DMS 273 (cell line): ENCODE results near the gene AHI1.

Source experiments
- DNase-seq: peaks from one replicate; lab custom pipeline; 2025; ENCODE audit not compliant: unreplicated experiment; lab: John Stamatoyannopoulos, UW

Gene AHI1

GRCh38 chr6:135497412-135498184 is at the start of gene AHI1:
Gene AHI1 (minus strand): TSS chr6:135497740. CDS start chr6:135492237, 5,503 bp downstream.
- DNase-seq: peak; percentile 97

GRCh38 chr6:135546680-135547418 is 49.3 kb upstream of the AHI1 start:
- DNase-seq: no peak

- no peak for DNase-seq
Observed at GRCh38 chr6:135546206-135546605, 48.7 kb upstream of the AHI1 start.

DNA sequence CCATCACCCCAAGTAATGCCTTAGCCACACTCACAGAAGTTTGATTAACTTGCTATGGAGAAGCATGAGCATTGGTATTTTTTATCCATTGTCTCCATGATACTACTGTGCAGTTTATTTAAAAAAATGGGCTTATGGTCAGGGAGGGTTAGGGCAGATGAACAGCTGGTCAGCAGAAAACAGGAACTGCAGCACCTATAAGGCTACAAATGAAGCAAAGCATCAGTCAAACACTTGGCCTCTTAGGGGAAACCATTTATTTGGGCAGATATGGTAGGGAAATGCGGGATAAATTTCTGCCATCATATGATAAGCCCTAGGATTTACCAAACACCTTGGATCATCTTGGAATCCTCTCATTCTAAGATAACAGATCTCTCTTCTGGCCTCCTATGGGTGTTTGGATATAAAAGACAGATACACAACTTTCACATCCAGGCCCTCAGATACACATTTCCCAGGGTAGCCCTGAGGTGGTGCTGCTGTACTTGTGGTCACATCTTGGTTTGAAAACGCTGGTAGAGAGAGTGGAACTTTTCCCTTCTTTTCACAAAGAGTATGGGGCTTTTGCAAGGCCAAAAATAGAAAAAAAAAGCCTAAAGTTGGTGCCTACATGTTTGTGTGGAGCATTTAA is 42.8 kb upstream of the AHI1 start:
- DNase-seq: peak; percentile 9

DNA sequence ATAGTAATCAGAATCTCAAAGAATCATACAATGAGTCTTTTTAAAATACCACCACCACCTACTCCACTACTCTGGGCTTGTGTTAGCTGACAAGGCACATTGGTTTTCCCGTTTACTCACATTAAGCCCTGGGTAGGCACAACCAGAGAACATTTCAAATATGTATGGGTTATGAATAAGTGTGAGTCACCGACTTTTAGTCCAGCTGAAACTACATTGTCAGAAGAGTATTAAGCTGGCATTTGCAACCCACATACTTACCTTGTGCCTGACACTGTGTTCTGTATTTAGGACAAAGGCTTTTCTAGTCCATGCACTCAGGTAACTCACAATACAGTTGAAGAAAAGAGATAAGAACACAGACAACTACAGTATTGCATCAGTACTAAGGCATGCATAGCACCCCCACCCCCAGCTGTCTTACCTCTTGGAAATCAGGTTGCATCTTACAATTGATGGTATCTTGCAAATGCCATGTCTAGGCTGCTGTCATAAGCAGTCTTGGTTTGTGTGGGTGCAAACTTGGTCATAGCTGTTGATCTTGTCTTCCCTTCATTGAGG is 40.3 kb upstream of the AHI1 start:
- no peak for DNase-seq

DNA sequence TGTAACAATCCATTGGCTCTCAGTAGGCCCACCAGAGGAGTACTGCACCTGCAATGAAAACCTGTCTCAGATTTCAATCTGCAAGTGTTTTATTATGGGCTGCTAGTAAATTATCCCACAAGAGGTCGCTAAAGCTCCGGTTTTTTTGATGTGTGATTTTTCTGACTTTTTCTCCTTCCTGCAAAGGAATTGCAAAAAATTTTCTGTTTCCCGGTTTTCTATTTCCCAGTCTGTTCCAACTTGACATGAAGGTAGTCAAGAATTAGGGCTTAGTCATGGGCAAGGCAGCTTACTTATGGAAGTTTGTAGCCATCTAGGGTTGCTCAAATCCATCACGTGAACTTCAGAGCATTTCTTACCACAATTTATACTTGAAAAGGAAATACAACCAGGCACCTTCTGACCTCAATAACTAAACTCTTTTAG is 38.5 kb upstream of the AHI1 start:
- peak; percentile 67 for DNase-seq

DNA sequence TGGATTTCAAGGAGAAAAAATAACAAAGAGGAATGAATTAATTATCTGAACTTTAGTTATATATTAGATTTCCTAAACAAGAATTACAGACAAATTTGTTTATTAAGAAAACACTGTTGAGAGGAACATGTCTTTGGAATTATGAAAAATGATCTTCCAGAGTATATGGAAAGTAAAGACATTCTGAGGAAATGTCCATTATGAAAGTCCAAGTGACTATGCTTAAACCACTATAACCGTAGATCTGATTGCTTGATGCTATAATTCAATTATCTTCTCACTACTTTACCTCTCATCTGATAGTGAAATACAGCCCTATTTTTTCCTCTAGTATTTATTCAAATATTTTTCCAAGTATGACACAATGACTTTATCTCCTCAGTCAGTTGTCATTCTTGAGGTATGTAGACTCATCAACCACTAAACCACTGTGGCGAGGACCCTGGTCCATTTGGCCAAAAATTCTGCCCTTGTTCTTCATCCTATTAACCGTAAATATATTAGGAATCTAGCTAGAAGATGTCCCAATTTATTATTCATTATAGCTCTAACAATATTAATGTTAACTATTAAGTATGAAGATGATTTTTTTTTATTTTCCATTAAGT is 37.3 kb upstream of the AHI1 start:
- no peak for DNase-seq

DNA sequence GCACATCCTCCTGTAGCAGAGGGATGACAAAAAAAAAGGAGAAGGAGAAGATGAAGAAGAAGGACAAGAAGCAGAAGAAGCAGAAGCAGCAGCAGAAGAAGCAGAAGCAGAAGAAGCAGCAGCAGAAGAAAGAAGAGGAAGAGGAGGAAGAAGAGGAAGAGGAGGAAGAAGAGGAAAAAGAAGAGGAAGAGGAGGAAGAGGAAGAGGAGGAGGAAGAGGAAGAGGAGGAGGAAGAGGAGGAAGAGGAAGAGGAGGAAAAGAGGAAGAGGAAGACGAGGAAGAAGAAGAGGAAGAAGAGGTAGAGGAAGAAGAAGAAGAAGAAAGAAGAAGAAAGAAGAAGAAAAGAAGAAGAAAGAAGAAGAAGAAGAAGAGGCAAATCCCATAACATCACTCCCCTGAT is 35.0 kb upstream of the AHI1 start:
- DNase-seq: no peak

- no peak for DNase-seq
Observed at GRCh38 chr6:135531954-135532490, 34.5 kb upstream of the AHI1 start.

DNA sequence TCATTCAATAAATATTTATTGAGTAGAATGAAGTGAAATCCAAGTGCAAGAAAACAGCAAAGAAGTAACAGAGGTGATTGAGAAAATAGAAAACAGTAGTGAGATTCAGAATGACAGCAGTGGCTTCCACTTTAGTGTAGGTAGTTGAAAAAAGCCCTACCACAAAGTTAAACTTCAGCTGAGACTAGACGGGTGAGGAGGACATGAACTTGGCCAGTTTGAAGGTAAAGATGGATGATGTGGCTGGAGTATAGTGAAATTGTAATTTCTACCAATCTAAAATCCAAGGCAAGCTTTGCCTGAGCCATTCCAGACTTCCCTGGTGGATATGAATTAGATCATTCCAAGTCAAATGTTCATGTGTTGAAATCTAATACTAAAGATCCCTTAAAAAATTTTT is 32.6 kb upstream of the AHI1 start:
- no peak for DNase-seq

- no peak for DNase-seq
Observed at GRCh38 chr6:135527960-135528249, 30.4 kb upstream of the AHI1 start.

GRCh38 chr6:135527116-135527959 is 29.8 kb upstream of the AHI1 start:
- DNase-seq: no peak

- no peak for DNase-seq
Observed at GRCh38 chr6:135525594-135525993, 28.1 kb upstream of the AHI1 start.

- no peak for DNase-seq
Observed at GRCh38 chr6:135522965-135523692, 25.6 kb upstream of the AHI1 start.

GRCh38 chr6:135521431-135521830 is 23.9 kb upstream of the AHI1 start:
- no peak for DNase-seq

GRCh38 chr6:135520781-135521180 is 23.2 kb upstream of the AHI1 start:
- DNase-seq: no peak

GRCh38 chr6:135519348-135519747 is 21.8 kb upstream of the AHI1 start:
- DNase-seq: no peak

DNA sequence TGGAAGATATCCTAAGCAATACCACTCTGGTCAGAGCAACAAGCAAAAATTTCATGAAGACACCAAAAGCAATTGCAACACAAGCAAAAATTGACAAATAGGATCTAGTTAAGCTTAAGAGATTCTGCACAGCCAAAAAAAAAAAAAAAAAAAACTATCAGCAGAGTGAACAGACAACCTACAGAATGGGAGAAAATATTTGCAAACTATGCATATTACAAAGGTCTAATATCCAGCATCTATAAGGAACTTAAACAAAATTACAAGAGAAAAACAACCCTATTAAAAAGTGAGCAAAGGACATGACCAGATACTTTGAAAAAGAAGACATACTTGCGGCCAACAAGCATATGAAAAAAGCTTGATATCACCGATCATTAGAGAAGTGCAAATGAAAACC is 20.0 kb upstream of the AHI1 start:
- no peak for DNase-seq

DNA sequence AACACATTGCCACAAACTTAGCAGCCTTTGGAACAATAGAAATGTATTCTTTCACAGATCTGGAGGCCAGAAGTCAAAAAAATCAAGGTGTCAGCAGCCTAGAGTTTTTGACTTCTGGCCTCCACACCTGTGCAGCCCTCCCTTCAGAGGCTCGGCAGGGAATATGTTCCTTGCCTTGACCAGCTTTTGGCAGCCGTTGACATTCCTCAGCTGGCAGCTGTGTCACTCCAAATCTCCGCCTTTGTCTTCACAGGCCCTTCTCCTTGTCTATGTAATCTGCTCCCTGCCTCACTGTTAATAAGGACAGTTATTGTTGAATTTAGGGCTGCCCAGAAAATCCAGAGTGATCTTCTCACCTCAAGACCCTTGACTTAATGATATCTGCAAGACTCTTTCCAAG is 17.2 kb upstream of the AHI1 start:
- DNase-seq: no peak
